Hematopoietic multipotent progenitor cell (in vitro differentiated cells): Measurements from ENCODE around the gene KRTAP10-6. TPM values are rescaled to one million over a fixed set of nuclear protein-coding genes. Genes with fewer than 3 reads are reported as not detected.
"Not testable (repeated sequence)": the region's sequence is repeated elsewhere in the genome, so short reads cannot be mapped to it uniquely, and the experiment has no call there.

Source experiments
- DNase-seq, 3 donors: peaks; one replicate each; pipeline ENCODE4 v3.0.0-alpha.2; 2011 to 2015; ENCODE audit warnings: low read depth in 2 of 3, low spot score in 2 of 3
- total RNA-seq: library from RNA; depleted of rRNA; stranded (reverse); fragments of >200 nt; gene quantifications from one replicate; pipeline ENCODE4 v1.2.3, GENCODE V29; 2012

Gene KRTAP10-6
- total RNA-seq, 1 donor = not detected

- peak in 1 of 3 donors; percentile 13 for DNase-seq
Observed at GRCh38 chr21:44618504-44618903, 26.2 kb upstream of the KRTAP10-6 start.

- DNase-seq = no peak
Observed at GRCh38 chr21:44617071-44617501, 24.8 kb upstream of the KRTAP10-6 start.

- DNase-seq = no peak
Observed at GRCh38 chr21:44616591-44616926, 24.3 kb upstream of the KRTAP10-6 start.

- DNase-seq = no peak
Observed at GRCh38 chr21:44615911-44616590, 23.7 kb upstream of the KRTAP10-6 start.

- no peak for DNase-seq
Observed at GRCh38 chr21:44615466-44615865, 23.2 kb upstream of the KRTAP10-6 start.

- DNase-seq = no peak
Observed at GRCh38 chr21:44614961-44615391, 22.7 kb upstream of the KRTAP10-6 start.

- DNase-seq = no peak
Observed at GRCh38 chr21:44614161-44614631, 21.9 kb upstream of the KRTAP10-6 start.

GRCh38 chr21:44613386-44614155, 21.3 kb upstream of the KRTAP10-6 start:
- no peak for DNase-seq

- no peak for DNase-seq
Observed at GRCh38 chr21:44612669-44613229, 20.4 kb upstream of the KRTAP10-6 start.

- DNase-seq = no peak
Observed at GRCh38 chr21:44612029-44612486, 19.8 kb upstream of the KRTAP10-6 start, which contains the start of gene KRTAP10-8. Gene KRTAP10-8 (plus strand): TSS chr21:44612079. CDS start chr21:44612101, 22 bp downstream.

GRCh38 chr21:44611551-44611950, 19.2 kb upstream of the KRTAP10-6 start:
- DNase-seq = no peak

GRCh38 chr21:44610157-44610843, 18.0 kb upstream of the KRTAP10-6 start:
- DNase-seq = not testable (repeated sequence)

- no peak for DNase-seq
Observed at GRCh38 chr21:44609193-44609592, 16.9 kb upstream of the KRTAP10-6 start.

- no peak for DNase-seq
Observed at GRCh38 chr21:44606495-44606894, 14.2 kb upstream of the KRTAP10-6 start.

- DNase-seq = no peak
Observed at GRCh38 chr21:44603911-44604310, 11.6 kb upstream of the KRTAP10-6 start.

- no peak for DNase-seq
Observed at GRCh38 chr21:44603109-44603875, 11.0 kb upstream of the KRTAP10-6 start.

GRCh38 chr21:44602463-44602850, 10.2 kb upstream of the KRTAP10-6 start:
- DNase-seq = no peak

GRCh38 chr21:44601596-44602462, 9.5 kb upstream of the KRTAP10-6 start:
- no peak for DNase-seq

GRCh38 chr21:44601091-44601490, 8.8 kb upstream of the KRTAP10-6 start:
- not testable (repeated sequence) for DNase-seq
